ENCODE data around the gene MBNL1.

DNA sequence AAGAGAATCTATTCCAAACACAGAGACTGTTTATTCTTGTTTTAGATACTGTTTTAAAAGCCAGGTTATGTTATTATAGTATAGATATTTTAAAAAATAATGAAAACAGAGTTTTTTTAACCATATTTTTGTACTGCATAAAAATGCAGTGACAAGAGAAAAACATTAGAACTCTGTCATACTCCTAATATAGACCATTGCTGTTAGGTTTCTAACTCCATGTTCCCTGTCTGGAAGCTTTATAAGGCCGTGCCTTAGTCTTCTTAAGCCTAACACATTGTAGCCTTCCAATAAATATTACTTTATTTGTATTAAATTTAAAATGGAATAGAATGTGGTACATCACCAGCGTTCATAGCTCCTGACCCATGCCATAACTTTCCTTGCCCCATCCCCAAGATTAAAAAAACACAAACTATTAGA lies 53.2 kb downstream of the MBNL1 start:
- no peak for TF ChIP-seq POLR2A (IDR thresholded peaks at IDR 0.05)
- no peak for TF ChIP-seq CTCF (IDR thresholded peaks at IDR 0.05)
- no peak for TF ChIP-seq POLR2AphosphoS5 (IDR thresholded peaks at IDR 0.05; ENCODE audit: insufficient read depth in 1 of 2, low read depth in 1 of 2)

Data from vagina (tissue), 2 donors.